VCaP (cell line): ENCODE measurements around the gene SGK1.

Experiments
- H3K27ac ChIP-seq: fragments of 450-650 bp; 2 replicates; pipeline ENCODE4 v1.5.1; 2017
- TF ChIP-seq, protein P1 (sequence below): fragments of 450-650 bp; conservative IDR thresholded peaks from 2 replicates; pipeline ENCODE4 v1.5.1; 2017; ENCODE audit warnings: mild to moderate bottlenecking, moderate library complexity

The SGK1 gene

DNA sequence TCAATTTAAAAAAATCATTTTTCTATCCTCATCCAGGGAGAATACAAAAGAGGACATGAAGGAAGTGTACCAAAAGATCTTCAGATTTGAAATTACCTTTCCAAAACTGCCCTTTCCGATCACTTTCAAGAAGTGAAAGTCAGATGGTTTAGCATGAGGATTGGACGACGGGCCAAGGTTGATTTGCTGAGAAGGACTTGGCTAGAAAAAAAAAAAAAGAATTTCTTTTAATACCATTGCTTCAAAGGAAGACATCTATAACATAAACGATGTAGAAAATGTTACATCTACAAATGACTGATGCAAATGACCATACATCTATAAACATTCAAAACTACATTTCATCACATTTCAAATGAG is 144.6 kb downstream of the SGK1 start:
- TF ChIP-seq, protein P1, sequence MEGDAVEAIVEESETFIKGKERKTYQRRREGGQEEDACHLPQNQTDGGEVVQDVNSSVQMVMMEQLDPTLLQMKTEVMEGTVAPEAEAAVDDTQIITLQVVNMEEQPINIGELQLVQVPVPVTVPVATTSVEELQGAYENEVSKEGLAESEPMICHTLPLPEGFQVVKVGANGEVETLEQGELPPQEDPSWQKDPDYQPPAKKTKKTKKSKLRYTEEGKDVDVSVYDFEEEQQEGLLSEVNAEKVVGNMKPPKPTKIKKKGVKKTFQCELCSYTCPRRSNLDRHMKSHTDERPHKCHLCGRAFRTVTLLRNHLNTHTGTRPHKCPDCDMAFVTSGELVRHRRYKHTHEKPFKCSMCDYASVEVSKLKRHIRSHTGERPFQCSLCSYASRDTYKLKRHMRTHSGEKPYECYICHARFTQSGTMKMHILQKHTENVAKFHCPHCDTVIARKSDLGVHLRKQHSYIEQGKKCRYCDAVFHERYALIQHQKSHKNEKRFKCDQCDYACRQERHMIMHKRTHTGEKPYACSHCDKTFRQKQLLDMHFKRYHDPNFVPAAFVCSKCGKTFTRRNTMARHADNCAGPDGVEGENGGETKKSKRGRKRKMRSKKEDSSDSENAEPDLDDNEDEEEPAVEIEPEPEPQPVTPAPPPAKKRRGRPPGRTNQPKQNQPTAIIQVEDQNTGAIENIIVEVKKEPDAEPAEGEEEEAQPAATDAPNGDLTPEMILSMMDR = no peak

DNA sequence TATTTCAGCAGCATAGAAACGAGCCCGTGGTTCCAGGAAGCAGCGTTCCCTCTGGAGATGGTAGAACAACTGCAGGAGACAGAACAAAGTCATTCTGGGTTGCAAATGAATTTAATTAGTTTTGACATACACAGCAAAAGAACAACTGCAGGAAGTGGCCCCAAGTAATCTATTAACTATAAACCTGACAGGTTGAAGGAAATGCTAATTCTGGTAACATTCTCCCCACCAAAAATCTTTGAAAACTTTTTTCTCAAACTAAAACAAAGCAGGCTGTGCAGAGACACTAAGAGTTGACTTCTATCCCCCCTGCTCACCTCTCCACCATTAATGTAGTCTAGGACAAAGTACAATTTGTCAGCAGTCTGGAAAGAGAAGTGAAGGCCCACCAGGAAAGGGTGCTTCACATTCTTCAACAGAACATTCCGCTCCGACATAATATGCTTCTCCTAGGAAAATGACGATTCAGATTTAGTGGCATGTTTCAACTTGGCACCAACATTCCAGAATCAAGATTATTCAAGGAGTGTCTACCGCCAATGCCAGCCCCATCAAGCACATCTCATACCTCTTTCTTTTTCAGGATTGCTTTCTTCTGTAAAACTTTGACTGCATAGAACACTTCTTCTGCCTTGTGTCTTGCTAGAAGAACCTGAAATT is 145.1 kb downstream of the SGK1 start:
- TF ChIP-seq, protein P1 = no peak
- no peak overlapping the region for H3K27ac ChIP-seq

More for the DNA sequence above, 144.6 kb downstream of the SGK1 start:
- H3K27ac ChIP-seq = no peak overlapping the region

DNA sequence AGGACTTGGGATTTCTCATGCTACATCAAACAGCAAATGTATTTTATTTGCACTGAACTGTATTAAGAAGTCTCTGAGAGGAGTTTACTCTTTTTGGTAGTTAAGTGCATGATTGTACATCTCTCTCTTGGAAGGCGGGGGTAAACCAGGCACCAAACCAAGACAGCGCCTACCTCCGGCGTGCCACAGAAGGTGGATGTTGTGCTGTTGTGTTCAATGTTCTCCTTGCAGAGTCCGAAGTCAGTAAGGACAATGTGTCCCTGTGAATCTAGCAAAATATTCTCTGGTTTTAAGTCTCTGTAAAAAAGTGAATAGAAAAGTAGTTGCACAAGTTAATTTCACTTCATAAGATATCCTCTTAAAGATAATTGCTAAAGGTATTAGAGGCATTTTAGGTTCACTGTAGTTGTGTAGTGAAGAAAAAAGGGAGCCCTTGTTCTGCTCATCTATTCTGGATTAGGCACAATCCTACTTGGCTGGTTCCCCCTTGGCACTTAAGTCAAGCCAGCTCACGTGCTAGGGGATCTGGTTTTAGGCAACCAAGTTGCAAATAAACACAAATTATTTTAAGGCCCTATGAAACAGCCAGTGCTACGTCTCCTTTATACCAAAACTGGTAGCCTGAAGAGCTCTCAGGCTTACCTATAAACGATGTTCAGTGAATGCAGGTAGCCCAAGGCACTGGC is 145.7 kb downstream of the SGK1 start:
- TF ChIP-seq, protein P1 = no peak
- H3K27ac ChIP-seq = no peak overlapping the region

DNA sequence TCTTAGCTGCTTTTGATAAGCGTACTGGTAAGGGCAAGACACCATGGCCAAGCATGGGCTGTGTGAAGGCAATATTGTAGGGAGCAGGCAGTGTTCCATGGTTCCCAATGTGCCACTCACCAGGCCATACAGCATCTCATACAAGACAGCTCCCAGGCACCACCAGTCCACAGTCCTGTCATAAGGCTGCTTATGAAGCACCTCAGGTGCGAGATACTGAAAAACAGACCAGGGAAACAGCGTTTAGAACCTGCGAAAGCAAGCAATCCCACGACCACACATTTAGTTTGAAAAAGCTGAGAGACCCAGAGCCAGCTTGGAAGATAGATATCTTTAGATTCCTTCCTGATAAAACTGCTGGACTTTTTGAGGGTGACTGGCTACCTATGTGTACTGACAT is 146.4 kb downstream of the SGK1 start:
- TF ChIP-seq, protein P1 = no peak
- no peak overlapping the region for H3K27ac ChIP-seq

GRCh38 chr6:134170844-134171243 is 147.1 kb downstream of the SGK1 start:
- TF ChIP-seq, protein P1 = no peak
- no peak overlapping the region for H3K27ac ChIP-seq

- TF ChIP-seq, protein P1 = no peak
- no peak overlapping the region for H3K27ac ChIP-seq
Observed at GRCh38 chr6:134169871-134170486, 147.9 kb downstream of the SGK1 start.

DNA sequence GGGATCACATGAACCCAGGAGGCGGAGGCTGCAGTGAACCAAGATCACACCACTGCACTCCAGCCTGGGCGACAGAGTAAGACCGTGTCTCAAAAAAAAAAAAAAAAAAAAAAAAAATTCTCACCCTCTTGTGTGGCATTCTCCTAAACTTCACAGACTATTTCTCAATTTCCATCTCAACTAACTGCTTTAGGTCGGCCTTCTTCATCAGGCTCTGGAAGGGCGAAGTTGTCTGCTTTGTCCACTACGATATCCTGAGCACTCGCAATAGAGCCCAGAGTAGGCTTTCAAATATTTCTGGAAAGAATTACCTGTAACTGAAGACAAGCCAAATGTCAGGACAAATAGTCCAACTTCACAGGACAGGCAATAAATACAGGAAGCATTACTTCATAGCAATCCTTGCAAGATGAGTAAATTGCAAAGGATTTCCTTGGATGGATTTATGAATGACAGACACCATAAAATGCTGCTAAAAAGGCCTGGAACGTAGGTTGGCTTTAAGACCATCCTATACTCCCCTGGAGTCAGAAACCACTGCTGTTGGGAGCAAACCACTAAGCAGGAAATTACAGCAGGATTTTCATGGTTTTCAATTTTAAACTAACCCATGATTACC is 149.2 kb downstream of the SGK1 start:
- no peak overlapping the region for H3K27ac ChIP-seq
- TF ChIP-seq, protein P1 = no peak
